ENCODE data around the gene INSYN1.

INSYN1 gene

GRCh38 chr15:73723191-73723590 lies 30.0 kb downstream of the INSYN1 start:
- H3K4me1 ChIP-seq (ENCODE audit: insufficient read depth, low read length), result peaks cover 4% of the 10 kb centered on the region; the same call in 1 of the 2 replicates
- no peak overlapping the region for H3K9ac ChIP-seq (ENCODE audit: low read depth, low read length)
- H3K36me3 ChIP-seq (ENCODE audit: insufficient read depth, low read length), result no peaks in the 10 kb centered on the region
- no peaks in the 10 kb centered on the region for H3K9me3 ChIP-seq (ENCODE audit: control insufficient read depth, insufficient read depth, low read length)

- H3K9ac ChIP-seq (ENCODE audit: low read depth, low read length), result no peak overlapping the region
- H3K9me3 ChIP-seq (ENCODE audit: control insufficient read depth, insufficient read depth, low read length), result no peaks in the 10 kb centered on the region
- no peaks in the 10 kb centered on the region for H3K36me3 ChIP-seq (ENCODE audit: insufficient read depth, low read length)
- H3K4me1 ChIP-seq (ENCODE audit: insufficient read depth, low read length), result peaks cover 4% of the 10 kb centered on the region; the same call in 1 of the 2 replicates
These were observed 30.7 kb downstream of the INSYN1 start for GRCh38 chr15:73722425-73722824.

GRCh38 chr15:73718694-73719093 lies 34.5 kb downstream of the INSYN1 start:
- Histone ChIP-seq H3K9ac (ENCODE audit: low read depth, low read length) (no peak overlapping the region; the same call in 1 of the 2 replicates), H3K9me3 (ENCODE audit: control insufficient read depth, insufficient read depth, low read length) (no peaks in the 10 kb centered on the region), H3K36me3 (ENCODE audit: insufficient read depth, low read length) (no peaks in the 10 kb centered on the region), H3K4me1 (ENCODE audit: insufficient read depth, low read length) (0 out of 2 replicates have a peak, but pooled peaks cover 4% of the 10 kb centered on the region)

- Histone ChIP-seq H3K4me1 (ENCODE audit: insufficient read depth, low read length) (0 out of 2 replicates have a peak, but pooled peaks cover 4% of the 10 kb centered on the region), H3K9me3 (ENCODE audit: control insufficient read depth, insufficient read depth, low read length) (no peaks in the 10 kb centered on the region), H3K9ac (ENCODE audit: low read depth, low read length) (no peak overlapping the region)
These were observed 35.3 kb downstream of the INSYN1 start for GRCh38 chr15:73717802-73718201.

GRCh38 chr15:73717206-73717605 lies 35.9 kb downstream of the INSYN1 start:
- no peaks in the 10 kb centered on the region for H3K36me3 ChIP-seq (ENCODE audit: insufficient read depth, low read length)
- no peak overlapping the region for H3K9ac ChIP-seq (ENCODE audit: low read depth, low read length)
- no peaks in the 10 kb centered on the region for H3K9me3 ChIP-seq (ENCODE audit: control insufficient read depth, insufficient read depth, low read length)
- 0 out of 2 replicates have a peak, but pooled peaks cover 4% of the 10 kb centered on the region for H3K4me1 ChIP-seq (ENCODE audit: insufficient read depth, low read length)

More at GRCh38 chr15:73717802-73718201, 35.3 kb downstream of the INSYN1 start:
- no peaks in the 10 kb centered on the region for H3K36me3 ChIP-seq (ENCODE audit: insufficient read depth, low read length)

- Histone ChIP-seq H3K36me3 (ENCODE audit: insufficient read depth, low read length) (no peaks in the 10 kb centered on the region), H3K9ac (ENCODE audit: low read depth, low read length) (no peak overlapping the region), H3K9me3 (ENCODE audit: control insufficient read depth, insufficient read depth, low read length) (no peaks in the 10 kb centered on the region), H3K4me1 (ENCODE audit: insufficient read depth, low read length) (0 out of 2 replicates have a peak, but pooled peaks cover 4% of the 10 kb centered on the region)
These were observed 36.7 kb downstream of the INSYN1 start for GRCh38 chr15:73716417-73716816.

GRCh38 chr15:73715417-73715816 lies 37.7 kb downstream of the INSYN1 start:
- 0 out of 2 replicates have a peak, but pooled peaks cover 4% of the 10 kb centered on the region for H3K4me1 ChIP-seq (ENCODE audit: insufficient read depth, low read length)
- H3K36me3 ChIP-seq (ENCODE audit: insufficient read depth, low read length), result no peaks in the 10 kb centered on the region; the same call in 1 of the 2 replicates
- no peaks in the 10 kb centered on the region for H3K9me3 ChIP-seq (ENCODE audit: control insufficient read depth, insufficient read depth, low read length)
- no peak overlapping the region for H3K9ac ChIP-seq (ENCODE audit: low read depth, low read length)

- Histone ChIP-seq H3K4me1 (ENCODE audit: insufficient read depth, low read length) (0 out of 2 replicates have a peak, but pooled peaks cover 4% of the 10 kb centered on the region), H3K9ac (ENCODE audit: low read depth, low read length) (no peak overlapping the region), H3K36me3 (ENCODE audit: insufficient read depth, low read length) (no peaks in the 10 kb centered on the region; the same call in 1 of the 2 replicates), H3K9me3 (ENCODE audit: control insufficient read depth, insufficient read depth, low read length) (no peaks in the 10 kb centered on the region)
These were observed 38.4 kb downstream of the INSYN1 start for GRCh38 chr15:73714695-73715301.

- H3K9me3 ChIP-seq (ENCODE audit: control insufficient read depth, insufficient read depth, low read length), result no peaks in the 10 kb centered on the region
- H3K4me1 ChIP-seq (ENCODE audit: insufficient read depth, low read length), result no peaks in the 10 kb centered on the region
- H3K36me3 ChIP-seq (ENCODE audit: insufficient read depth, low read length), result peaks cover 10% of the 10 kb centered on the region
- no peak overlapping the region for H3K9ac ChIP-seq (ENCODE audit: low read depth, low read length)
These were observed 41.0 kb downstream of the INSYN1 start for GRCh38 chr15:73712107-73712506.

GRCh38 chr15:73711526-73711925 lies 41.6 kb downstream of the INSYN1 start:
- Histone ChIP-seq H3K36me3 (ENCODE audit: insufficient read depth, low read length) (peaks cover 10% of the 10 kb centered on the region), H3K9ac (ENCODE audit: low read depth, low read length) (no peak overlapping the region), H3K4me1 (ENCODE audit: insufficient read depth, low read length) (no peaks in the 10 kb centered on the region), H3K9me3 (ENCODE audit: control insufficient read depth, insufficient read depth, low read length) (no peaks in the 10 kb centered on the region)

GRCh38 chr15:73710321-73710720 lies 42.8 kb downstream of the INSYN1 start:
- H3K9ac ChIP-seq (ENCODE audit: low read depth, low read length), result no peak overlapping the region
- peaks cover 10% of the 10 kb centered on the region for H3K36me3 ChIP-seq (ENCODE audit: insufficient read depth, low read length)
- H3K4me1 ChIP-seq (ENCODE audit: insufficient read depth, low read length), result no peaks in the 10 kb centered on the region
- H3K9me3 ChIP-seq (ENCODE audit: control insufficient read depth, insufficient read depth, low read length), result no peaks in the 10 kb centered on the region

- Histone ChIP-seq H3K9me3 (ENCODE audit: control insufficient read depth, insufficient read depth, low read length) (no peaks in the 10 kb centered on the region), H3K9ac (ENCODE audit: low read depth, low read length) (no peak overlapping the region), H3K36me3 (ENCODE audit: insufficient read depth, low read length) (peaks cover 10% of the 10 kb centered on the region), H3K4me1 (ENCODE audit: insufficient read depth, low read length) (no peaks in the 10 kb centered on the region)
These were observed 43.5 kb downstream of the INSYN1 start for GRCh38 chr15:73709686-73710085.

- H3K9me3 ChIP-seq (ENCODE audit: control insufficient read depth, insufficient read depth, low read length), result no peaks in the 10 kb centered on the region
- peaks cover 13% of the 10 kb centered on the region for H3K36me3 ChIP-seq (ENCODE audit: insufficient read depth, low read length)
- no peaks in the 10 kb centered on the region; the same call in 1 of the 2 replicates for H3K4me1 ChIP-seq (ENCODE audit: insufficient read depth, low read length)
- no peak overlapping the region for H3K9ac ChIP-seq (ENCODE audit: low read depth, low read length)
These were observed 43.9 kb downstream of the INSYN1 start for GRCh38 chr15:73709241-73709640.

- Histone ChIP-seq H3K9me3 (ENCODE audit: control insufficient read depth, insufficient read depth, low read length) (no peaks in the 10 kb centered on the region), H3K36me3 (ENCODE audit: insufficient read depth, low read length) (peaks cover 14% of the 10 kb centered on the region), H3K4me1 (ENCODE audit: insufficient read depth, low read length) (no peaks in the 10 kb centered on the region; the same call in 1 of the 2 replicates), H3K9ac (ENCODE audit: low read depth, low read length) (no peak overlapping the region)
These were observed 44.5 kb downstream of the INSYN1 start for GRCh38 chr15:73708691-73709090.

GRCh38 chr15:73704869-73705645 lies 48.1 kb downstream of the INSYN1 start:
- peaks cover 14% of the 10 kb centered on the region for H3K36me3 ChIP-seq (ENCODE audit: insufficient read depth, low read length)

More at GRCh38 chr15:73704869-73705645, 48.1 kb downstream of the INSYN1 start:
- no peaks in the 10 kb centered on the region; the same call in 1 of the 2 replicates for H3K4me1 ChIP-seq (ENCODE audit: insufficient read depth, low read length)
- H3K9ac ChIP-seq (ENCODE audit: low read depth, low read length), result no peak overlapping the region
- H3K9me3 ChIP-seq (ENCODE audit: control insufficient read depth, insufficient read depth, low read length), result no peaks in the 10 kb centered on the region
